ENCODE results near the gene SRD5A1.
A peak's percentile ranks its signal among the peaks of the same experiment; 100 is the strongest.

The SRD5A1 gene

GRCh38 chr5:6632888-6633468 lies at the start of gene SRD5A1, which contains the start of gene NSUN2:
SRD5A1 (plus strand) TSS chr5:6633440; CDS start chr5:6633577, 137 bp downstream.
NSUN2 (minus strand) TSS chr5:6633044; CDS start chr5:6632979, 65 bp downstream.
- peak; percentile 78 for DNase-seq

GRCh38 chr5:6584101-6584645 lies 49.1 kb upstream of the SRD5A1 start:
- no peak for DNase-seq

GRCh38 chr5:6584727-6585126 lies 48.5 kb upstream of the SRD5A1 start:
- no peak for DNase-seq

- no peak for DNase-seq
These were observed 48.1 kb upstream of the SRD5A1 start for GRCh38 chr5:6585168-6585567.

GRCh38 chr5:6585939-6586646 lies 47.1 kb upstream of the SRD5A1 start:
- no peak for DNase-seq

GRCh38 chr5:6586647-6587042 lies 46.6 kb upstream of the SRD5A1 start:
- no peak for DNase-seq

- no peak for DNase-seq
These were observed 46.1 kb upstream of the SRD5A1 start for GRCh38 chr5:6587171-6587570.

GRCh38 chr5:6590581-6590980 lies 42.7 kb upstream of the SRD5A1 start:
- no peak for DNase-seq

GRCh38 chr5:6591671-6592288 lies 41.5 kb upstream of the SRD5A1 start:
- no peak for DNase-seq

GRCh38 chr5:6592601-6593000 lies 40.6 kb upstream of the SRD5A1 start:
- DNase-seq, result no peak

GRCh38 chr5:6593148-6594016 lies 39.9 kb upstream of the SRD5A1 start:
- no peak for DNase-seq

GRCh38 chr5:6594066-6594465 lies 39.2 kb upstream of the SRD5A1 start:
- no peak for DNase-seq

- no peak for DNase-seq
These were observed 37.8 kb upstream of the SRD5A1 start for GRCh38 chr5:6595405-6595804.

- DNase-seq, result no peak
These were observed 36.9 kb upstream of the SRD5A1 start for GRCh38 chr5:6596388-6596787.

GRCh38 chr5:6597557-6597956 lies 35.7 kb upstream of the SRD5A1 start:
- no peak for DNase-seq

GRCh38 chr5:6598351-6598900 lies 34.8 kb upstream of the SRD5A1 start:
- DNase-seq, result no peak

- DNase-seq, result no peak
These were observed 33.5 kb upstream of the SRD5A1 start for GRCh38 chr5:6599739-6600138.

- no peak for DNase-seq
These were observed 32.0 kb upstream of the SRD5A1 start for GRCh38 chr5:6601271-6601670.

- no peak for DNase-seq
These were observed 31.4 kb upstream of the SRD5A1 start for GRCh38 chr5:6601816-6602215.

- no peak for DNase-seq
These were observed 30.8 kb upstream of the SRD5A1 start for GRCh38 chr5:6602441-6602840.

GRCh38 chr5:6603643-6604042 lies 29.6 kb upstream of the SRD5A1 start:
- no peak for DNase-seq

GRCh38 chr5:6604341-6604740 lies 28.9 kb upstream of the SRD5A1 start:
- DNase-seq, result no peak

GRCh38 chr5:6604946-6605345 lies 28.3 kb upstream of the SRD5A1 start:
- no peak for DNase-seq

Data from NCI-H510A treated with DMSO at 0.1 percent for 48 hours (cell line).